Midbrain (tissue), 1 donor: ENCODE measurements around the gene ADAMTSL2.

Experiments used
- DNase-seq: peaks from one replicate; lab custom pipeline; 2025; lab: John Stamatoyannopoulos, UW

Gene ADAMTSL2

GRCh38 chr9:133606708-133607025 is 72.2 kb downstream of the ADAMTSL2 start:
- DNase-seq, result no peak

GRCh38 chr9:133607381-133607780 is 72.9 kb downstream of the ADAMTSL2 start:
- no peak for DNase-seq

GRCh38 chr9:133607976-133608375 is 73.5 kb downstream of the ADAMTSL2 start:
- no peak for DNase-seq

GRCh38 chr9:133608382-133608781 is 73.9 kb downstream of the ADAMTSL2 start:
- DNase-seq, result no peak

DNA sequence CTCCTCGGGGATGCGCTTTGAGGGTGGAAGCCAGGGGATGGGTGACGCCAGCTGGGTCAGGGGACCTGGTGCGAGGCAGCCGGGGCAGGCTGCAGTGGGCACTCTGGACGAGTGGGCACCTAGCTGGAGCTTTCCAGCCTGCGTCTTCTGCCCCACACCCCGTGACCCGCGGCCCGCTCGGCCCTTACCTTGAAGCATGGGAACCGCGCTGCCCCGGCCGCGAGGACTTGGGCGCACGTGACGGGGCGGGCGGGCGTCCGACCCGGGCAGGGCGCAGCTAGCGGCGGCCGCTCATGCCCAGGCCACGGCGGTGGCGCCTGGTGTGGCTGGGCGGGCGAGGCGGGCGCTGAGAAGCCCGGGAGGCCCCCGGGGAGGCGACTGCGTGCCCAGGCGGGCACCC is 74.4 kb downstream of the ADAMTSL2 start:
- no peak for DNase-seq

DNA sequence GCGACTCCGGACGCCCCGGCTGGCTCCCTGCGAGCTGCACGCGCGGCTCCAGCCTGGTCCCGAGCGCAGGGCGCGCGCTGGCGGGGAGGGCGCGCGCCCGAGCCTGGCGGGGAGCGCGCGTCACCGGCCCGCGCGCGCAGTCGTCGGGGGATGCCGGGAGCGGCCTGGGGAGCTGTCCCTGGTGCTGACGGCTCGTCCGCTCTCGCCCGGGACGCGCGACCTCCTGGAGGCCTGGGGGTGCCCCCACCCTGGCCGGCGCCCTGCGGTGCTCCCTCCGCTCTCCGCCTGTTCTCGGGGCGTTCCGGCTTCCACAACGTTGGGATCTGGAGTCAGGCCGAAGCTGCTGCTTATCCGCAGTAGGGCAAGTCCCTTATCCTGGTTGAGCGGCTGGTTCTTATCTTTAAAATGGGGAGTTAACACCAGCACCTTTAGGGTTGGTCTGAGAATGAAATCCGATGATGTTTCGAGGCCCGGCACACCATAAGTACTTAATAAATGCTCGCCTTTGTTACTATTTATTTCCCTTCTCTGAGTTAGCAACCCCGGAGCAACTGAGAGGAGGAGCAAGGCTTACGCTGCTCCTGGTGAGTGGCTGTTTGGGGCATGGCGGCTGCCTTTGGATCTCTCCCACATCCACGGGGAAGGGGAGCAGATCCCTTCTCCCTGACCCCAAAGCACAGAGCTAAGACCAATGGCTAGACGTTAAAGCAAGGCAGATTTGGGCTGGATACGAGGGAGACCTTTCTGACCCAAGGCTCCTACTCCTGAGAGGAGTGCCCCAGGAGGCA is 75.0 kb downstream of the ADAMTSL2 start, which contains the start of gene FAM163B:
Gene FAM163B, minus strand, starts transcription at position 79 of the 788 bp plus-strand sequence. CDS start 29,166 bp downstream, outside the sequence.
- peak; percentile 59 for DNase-seq

- no peak for DNase-seq
These were observed 76.3 kb downstream of the ADAMTSL2 start for GRCh38 chr9:133610845-133611244.

DNA sequence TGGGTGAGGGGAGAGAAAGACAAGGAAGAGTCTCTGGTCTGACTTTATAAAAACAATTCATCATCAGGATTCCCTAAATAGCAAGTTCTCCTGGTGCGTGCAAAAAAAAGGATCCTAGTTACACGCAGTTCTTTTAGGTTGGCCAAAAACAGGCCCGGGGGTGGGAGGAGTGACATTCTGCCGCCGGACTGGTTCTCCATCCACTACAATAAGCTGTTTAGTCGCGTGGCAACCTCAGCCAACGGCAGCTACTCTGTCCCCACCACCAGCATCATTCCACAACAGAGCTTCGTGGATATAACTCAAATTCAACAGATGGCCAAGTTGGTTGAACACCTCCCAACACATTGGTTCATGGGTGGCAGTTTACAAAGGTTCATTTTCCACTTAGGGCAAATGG is 77.5 kb downstream of the ADAMTSL2 start:
- DNase-seq, result no peak

DNA sequence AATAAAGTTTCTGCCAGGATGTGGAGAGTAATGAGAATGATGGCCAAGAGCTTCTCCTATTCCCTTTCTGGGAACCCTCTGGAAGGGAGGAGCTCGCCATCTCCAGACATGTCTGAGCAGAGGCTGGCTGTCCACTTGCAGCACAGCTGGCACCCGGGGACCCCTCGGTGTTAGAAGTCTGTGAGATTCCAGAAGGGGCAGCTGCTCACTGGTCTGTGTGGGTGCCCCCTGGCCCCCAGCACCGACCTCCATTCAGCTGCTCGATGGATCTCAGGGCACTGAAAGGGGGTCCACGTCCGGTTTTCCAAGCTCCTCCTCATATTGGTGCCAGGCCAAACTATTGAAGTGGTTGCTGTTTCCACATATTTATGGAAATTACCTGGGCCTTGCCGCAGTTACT is 78.3 kb downstream of the ADAMTSL2 start:
- DNase-seq, result no peak

DNA sequence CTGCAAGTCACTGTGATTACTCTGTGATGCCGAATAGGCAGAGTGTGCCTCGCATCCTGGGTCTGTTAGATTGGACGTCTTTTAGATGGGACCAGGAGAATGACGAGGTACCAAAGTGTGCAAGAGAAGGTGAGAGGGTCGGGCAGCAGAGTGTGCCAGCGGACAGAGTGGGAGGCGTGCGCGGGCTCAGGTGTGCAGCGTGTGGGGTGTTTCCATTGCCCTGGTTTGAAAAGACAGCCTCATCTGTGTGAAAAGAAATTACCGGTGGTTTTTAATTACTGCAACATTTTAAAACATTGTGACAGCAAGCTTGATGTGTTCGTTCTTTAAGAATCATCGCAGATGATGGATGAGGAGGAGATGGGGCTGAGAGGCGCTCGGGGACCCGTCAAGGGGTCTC is 78.9 kb downstream of the ADAMTSL2 start:
- no peak for DNase-seq

DNA sequence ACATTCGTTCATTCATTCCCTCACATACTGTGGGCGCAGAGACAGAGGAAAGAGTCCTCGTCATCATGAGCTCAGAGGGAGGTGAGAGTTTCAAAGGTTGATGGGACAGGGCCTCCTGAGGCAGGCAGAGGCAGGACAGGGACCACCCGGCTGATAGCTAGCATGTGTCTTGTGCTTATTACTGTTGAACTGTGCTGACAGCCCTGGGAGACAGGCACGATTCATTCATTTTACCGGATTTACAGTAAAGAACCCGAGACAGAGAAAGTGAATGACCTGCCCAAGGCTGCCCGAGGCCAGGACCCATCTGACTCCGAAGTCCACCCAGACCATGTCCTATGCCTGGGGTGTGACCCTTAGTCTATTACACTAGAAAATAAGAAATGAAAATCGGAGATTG is 79.6 kb downstream of the ADAMTSL2 start:
- DNase-seq, result no peak

GRCh38 chr9:133614678-133615077 is 80.2 kb downstream of the ADAMTSL2 start:
- no peak for DNase-seq

DNA sequence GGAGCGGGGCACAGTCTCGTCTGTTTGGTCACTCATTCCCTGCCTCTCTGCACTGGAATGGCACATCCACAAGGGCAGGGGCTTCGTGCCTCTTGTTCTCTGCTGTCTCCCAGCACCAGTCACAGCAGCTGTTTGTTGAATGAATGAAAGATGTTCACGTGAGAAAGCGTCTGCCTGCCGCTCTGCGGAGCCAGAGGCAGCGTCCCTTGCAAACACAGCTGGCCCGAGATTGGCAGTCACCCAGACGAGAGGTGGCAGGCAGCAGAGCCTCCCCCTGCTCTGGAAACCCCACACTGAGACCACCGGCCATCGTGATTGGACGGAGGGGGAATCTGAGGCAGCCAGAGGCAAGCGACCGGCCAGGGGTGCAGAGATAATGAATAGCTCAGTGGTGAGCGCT is 80.7 kb downstream of the ADAMTSL2 start:
- DNase-seq, result no peak

- DNase-seq, result no peak
These were observed 81.2 kb downstream of the ADAMTSL2 start for GRCh38 chr9:133615606-133616188.

DNA sequence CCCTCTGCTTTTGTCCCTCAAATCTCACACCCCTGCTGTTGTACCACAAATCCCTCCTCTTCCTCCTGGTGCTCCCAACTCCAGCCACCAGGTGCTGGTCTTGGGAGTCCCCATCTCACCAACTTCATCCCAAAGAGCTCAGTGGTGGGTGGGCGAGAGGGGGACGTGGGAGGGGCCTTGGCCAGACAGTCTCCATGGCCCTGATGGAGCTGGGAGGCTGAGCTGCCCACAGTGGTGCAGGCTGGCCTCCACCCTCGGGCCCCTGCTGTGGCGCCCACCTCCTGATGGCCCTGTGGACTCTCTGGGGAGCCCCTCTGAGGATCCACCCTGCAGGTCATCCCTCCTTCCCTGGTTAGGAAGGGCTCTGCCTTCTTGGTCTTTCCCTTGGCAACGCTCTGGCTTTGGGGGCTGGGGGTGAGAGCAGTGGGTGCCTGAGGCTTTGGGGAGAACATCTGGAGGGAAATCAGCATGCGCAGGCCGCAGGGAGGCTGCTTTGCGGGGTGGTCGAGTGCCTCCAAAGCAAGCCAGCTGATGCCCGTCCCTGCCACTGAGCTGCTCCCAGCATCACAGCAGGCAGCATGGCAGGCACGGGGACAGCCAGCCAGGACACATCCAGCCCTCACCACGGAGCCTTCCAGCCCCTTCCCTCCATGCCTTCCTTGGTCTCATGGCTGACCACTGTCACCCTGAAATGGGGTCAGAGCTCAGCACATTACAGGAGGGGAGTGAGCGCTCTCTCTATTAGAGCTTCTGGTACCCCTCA is 82.3 kb downstream of the ADAMTSL2 start:
- no peak for DNase-seq

DNA sequence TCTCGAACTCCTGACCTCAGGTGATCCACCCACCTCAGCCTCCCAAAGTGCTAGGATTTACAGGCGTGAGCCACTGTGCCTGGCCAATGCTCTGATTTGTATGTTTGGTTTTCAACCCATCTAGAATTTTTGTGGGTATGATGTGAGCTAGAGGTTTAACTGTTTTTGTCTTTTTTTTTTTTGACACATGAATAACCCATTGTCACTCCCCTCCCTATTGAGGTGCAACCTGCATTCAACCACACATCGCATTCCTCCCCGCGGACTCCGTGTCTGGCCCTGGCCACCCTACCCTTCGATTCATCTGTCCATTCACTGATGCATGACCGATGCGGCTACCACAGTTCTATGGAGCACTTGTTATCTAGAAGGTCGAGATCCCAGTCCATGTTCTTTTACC is 84.2 kb downstream of the ADAMTSL2 start:
- no peak for DNase-seq

DNA sequence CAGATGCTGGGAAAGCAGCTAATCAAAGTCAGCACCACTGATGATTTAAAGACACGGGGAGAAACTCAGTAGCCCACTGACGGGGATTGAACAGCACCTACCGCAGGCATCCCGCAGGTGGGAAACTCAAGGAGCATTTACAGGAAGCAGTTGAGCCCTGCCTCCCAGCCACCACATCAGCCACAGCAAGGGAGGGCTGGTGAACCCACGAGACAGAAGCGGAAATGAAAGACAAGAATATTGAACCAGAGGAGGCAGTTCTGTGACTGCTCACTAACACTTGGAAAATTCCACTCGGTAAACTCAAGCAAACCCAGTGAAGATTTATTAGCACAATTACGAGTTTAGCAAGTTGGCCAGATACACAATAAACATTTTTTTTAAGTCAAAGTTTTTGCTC is 85.3 kb downstream of the ADAMTSL2 start:
- peak; percentile 13 for DNase-seq

DNA sequence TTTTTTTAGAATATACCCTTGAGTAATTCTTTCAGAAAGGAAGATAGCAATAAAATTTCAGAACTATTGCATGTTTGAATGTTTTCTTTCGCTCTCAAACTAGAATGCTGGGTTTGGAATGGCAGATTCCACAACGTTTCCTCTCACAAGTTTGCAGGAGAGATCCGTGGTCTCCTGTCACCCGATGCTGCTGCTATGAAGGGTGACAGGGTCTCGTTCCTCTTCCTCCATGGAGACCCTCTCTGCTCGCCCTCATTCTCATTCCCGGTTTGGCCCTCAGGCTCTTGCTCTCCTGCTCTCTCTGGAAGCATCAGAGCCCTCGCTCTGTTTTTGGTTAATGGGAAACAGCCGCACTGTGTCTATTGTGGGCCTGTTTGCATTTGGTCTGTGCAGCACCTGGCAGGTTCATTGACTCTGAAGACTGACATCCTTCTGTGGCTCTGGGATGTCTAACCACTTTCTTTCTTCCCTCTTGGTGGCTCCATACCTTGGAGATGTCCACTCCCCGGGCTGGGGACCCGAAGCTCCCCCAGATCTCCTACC is 87.3 kb downstream of the ADAMTSL2 start:
- no peak for DNase-seq

DNA sequence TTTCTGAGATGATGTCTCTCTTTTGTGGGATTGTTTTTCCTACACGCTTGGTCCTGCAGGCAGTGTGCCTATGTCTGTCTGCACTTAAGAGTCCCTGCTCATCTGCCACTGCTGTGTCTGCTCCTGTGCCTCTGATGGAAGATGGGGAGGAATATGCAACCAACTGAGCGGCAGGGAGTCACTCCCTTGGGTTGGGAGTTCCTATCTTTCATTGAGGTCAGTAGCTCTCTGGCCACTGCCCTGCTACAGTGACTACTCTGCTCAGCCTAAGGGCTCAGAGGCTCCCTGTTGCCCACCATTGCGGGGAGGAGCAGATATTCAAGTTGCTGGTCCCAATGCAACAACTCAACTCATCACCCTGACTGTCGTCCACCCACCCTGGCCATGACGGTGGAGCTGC is 88.1 kb downstream of the ADAMTSL2 start:
- no peak for DNase-seq
